ENCODE results near the gene DCAF11.

Gene DCAF11

DNA sequence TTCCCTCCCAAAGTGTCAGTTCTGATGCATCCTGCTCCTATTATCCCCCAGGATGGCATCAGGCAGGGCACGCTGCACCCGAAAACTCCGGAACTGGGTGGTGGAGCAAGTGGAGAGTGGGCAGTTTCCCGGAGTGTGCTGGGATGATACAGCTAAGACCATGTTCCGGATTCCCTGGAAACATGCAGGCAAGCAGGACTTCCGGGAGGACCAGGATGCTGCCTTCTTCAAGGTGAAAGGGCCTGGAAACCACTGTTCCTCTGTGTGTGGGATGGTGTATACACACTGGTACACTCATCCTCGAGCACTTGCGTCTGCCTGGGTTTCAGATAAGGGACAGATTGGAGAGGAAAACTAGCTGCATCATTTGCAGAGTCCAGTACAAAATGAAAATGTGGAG lies 47.5 kb downstream of the DCAF11 start:
- no peak for DNase-seq (ENCODE audit: low read depth)
- peak overlapping the region; percentile 88 for H3K4me3 ChIP-seq (ENCODE audit: low read length)
- TF ChIP-seq, protein P1, sequence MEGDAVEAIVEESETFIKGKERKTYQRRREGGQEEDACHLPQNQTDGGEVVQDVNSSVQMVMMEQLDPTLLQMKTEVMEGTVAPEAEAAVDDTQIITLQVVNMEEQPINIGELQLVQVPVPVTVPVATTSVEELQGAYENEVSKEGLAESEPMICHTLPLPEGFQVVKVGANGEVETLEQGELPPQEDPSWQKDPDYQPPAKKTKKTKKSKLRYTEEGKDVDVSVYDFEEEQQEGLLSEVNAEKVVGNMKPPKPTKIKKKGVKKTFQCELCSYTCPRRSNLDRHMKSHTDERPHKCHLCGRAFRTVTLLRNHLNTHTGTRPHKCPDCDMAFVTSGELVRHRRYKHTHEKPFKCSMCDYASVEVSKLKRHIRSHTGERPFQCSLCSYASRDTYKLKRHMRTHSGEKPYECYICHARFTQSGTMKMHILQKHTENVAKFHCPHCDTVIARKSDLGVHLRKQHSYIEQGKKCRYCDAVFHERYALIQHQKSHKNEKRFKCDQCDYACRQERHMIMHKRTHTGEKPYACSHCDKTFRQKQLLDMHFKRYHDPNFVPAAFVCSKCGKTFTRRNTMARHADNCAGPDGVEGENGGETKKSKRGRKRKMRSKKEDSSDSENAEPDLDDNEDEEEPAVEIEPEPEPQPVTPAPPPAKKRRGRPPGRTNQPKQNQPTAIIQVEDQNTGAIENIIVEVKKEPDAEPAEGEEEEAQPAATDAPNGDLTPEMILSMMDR (conservative IDR thresholded peaks at IDR 0.05; ENCODE audit: low read depth, low read length) = no peak

DNA sequence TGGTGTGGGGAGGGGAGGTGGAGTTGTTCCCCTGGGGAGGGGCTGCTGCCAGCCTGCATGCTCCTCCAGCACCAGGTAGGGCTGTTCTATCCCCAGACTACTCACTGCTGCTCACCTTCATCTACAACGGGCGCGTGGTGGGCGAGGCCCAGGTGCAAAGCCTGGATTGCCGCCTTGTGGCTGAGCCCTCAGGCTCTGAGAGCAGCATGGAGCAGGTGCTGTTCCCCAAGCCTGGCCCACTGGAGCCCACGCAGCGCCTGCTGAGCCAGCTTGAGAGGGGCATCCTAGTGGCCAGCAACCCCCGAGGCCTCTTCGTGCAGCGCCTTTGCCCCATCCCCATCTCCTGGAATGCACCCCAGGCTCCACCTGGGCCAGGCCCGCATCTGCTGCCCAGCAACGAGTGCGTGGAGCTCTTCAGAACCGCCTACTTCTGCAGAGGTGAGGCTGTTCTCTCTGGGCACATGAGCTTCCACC lies 50.0 kb downstream of the DCAF11 start:
- DNase-seq (ENCODE audit: low read depth) = no peak
- no peak overlapping the region for H3K4me3 ChIP-seq (ENCODE audit: low read length)
- TF ChIP-seq, protein P1 (conservative IDR thresholded peaks at IDR 0.05; ENCODE audit: low read depth, low read length) = no peak

DNA sequence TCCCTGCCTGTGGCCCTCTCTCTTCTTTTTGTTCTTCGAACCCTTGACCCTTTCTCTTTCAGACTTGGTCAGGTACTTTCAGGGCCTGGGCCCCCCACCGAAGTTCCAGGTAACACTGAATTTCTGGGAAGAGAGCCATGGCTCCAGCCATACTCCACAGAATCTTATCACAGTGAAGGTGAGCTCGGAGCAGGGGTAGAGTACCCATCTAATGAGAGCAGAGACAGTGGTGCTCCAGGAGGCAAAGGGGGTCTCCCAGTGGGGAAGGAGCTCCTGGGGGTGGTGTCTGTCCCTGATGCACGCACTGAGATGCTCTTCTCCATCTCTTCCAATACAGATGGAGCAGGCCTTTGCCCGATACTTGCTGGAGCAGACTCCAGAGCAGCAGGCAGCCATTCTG lies 51.2 kb downstream of the DCAF11 start:
- DNase-seq (ENCODE audit: low read depth) = no peak
- H3K4me3 ChIP-seq (ENCODE audit: low read length) = no peak overlapping the region
- TF ChIP-seq, protein P1 (conservative IDR thresholded peaks at IDR 0.05; ENCODE audit: low read depth, low read length) = no peak

DNA sequence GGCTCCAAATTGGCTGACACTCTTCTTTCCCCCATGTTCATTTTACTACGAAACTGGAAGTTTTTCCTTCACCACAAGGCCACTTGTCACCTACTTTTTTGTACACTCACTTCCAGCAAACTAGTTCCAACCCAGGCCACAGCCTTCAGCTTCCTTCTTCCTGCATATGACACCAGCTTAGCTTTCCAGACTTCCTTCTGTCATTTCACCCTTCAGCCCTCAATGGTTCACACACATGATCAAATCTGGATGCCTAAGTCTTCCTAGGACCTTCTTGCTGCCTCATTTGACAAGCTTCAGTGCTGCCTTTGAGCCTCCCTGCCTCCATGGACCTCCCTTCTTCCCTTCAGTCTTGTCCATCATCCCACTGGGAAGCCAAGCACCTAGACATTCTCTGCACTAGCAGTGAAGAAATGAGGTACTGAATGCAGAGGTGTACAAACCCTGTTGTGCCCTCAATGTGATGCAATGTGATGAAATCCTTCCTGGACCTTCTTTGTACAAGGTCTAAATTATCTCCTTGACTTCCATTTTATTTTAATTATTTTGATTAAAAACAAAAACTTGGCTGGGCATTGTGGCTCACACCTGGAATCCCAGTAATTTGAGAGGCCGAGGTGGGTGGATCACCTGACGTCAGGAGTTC lies 53.0 kb downstream of the DCAF11 start:
- DNase-seq (ENCODE audit: low read depth) = no peak
- TF ChIP-seq, protein P1 (conservative IDR thresholded peaks at IDR 0.05; ENCODE audit: low read depth, low read length) = no peak
- no peak overlapping the region for H3K4me3 ChIP-seq (ENCODE audit: low read length)

DNA sequence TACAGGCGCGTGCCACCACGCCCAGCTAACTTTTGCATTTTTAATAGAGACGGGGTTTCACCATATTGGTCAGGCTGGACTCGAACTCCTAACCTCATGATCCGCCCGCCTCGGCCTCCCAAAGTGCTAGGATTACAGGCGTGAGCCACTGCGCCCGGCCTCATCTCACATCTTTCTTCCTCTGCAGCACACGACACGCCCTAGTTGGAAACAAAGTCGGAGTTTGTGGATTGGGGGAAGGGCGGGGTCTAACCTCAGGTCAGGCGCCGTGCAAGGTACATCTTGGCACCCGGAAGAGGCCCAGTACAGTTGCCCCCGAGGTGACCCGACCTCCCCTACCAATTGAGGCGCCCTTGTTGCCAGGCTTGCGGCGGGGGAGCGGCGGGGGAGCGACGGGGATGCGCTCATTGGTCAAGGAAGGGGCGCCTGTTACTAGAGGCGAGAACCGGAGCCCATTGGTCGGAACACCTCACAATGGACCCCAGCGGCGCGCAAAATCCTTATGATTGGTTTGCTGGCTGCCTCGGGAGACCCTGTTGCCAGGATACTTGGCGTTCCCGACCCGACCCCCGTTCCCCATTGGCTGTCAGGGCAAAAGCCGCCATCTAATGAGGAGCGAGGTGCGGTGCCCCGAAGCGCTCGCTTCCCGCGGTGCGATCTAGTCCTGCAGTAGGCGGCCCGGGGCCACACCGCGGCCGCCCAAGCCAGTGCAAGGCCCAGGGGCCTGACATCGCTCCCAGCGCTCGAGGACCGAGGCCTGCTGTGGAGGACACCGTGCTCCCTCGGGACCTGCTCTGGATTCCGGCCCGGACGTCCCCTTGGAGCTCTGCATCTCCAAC lies 57.1 kb downstream of the DCAF11 start, which contains the start of gene REC8:
REC8 (plus strand) TSS at position 659 of the 839 bp plus-strand sequence. CDS start 473 bp downstream, outside the sequence.
- TF ChIP-seq, protein P1 (conservative IDR thresholded peaks at IDR 0.05; ENCODE audit: low read depth, low read length) = no peak
- peak within 1 kb of the TSS; percentile 96 for H3K4me3 ChIP-seq (ENCODE audit: low read length)
- peak; percentile 99 for DNase-seq (ENCODE audit: low read depth)

DNA sequence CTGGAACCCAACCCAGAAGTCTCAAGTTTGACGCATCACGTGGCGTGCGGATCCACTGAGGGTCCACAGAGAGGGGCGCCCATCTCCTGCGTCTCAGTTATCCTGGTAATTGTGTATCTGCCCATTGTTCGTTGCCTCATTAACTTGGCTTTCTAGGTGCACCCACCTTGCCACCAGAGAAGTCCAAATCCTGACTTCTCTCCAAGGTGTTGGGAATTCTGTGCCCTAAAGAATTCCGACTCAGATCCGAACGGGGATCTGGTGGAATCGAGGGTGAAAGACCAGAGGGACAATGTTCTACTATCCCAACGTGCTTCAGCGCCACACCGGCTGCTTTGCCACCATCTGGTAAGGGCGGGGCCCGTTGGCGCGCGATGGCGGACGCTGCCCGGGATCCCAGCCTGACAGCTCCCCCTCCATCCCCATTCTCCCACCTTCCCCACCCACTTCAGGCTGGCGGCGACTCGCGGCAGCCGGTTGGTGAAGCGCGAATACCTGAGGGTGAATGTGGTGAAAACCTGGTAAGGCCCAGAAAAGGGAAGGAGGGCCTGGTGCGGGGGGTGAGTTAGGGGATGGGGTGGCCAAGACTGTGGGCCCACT lies 57.8 kb downstream of the DCAF11 start:
- peak overlapping the region; percentile 96 for H3K4me3 ChIP-seq (ENCODE audit: low read length)
- TF ChIP-seq, protein P1 (conservative IDR thresholded peaks at IDR 0.05; ENCODE audit: low read depth, low read length) = no peak
- DNase-seq (ENCODE audit: low read depth) = no peak
